CD8-positive, alpha-beta memory T cell (primary cell): Measurements from ENCODE around the gene UBE3B. TPM values are rescaled to one million over a fixed set of nuclear protein-coding genes. Genes with fewer than 3 reads are reported as not detected.

Experiments
- CTCF ChIA-PET: fragments of 350-600 bp; sonication (Branson Sonifier 250); formaldehyde crosslinking; loops from one replicate; lab custom pipeline; 2021; ENCODE audit warnings: antibody characterized with exemption; lab: Charles Lee
- POLR2A ChIA-PET: fragments of 350-600 bp; sonication (Branson Sonifier 250); formaldehyde crosslinking; loops from one replicate; lab custom pipeline; 2021; ENCODE audit warnings: antibody characterized with exemption; lab: Charles Lee
- DNase-seq, 5 donors: peaks; one replicate each; pipeline versions ENCODE4 v3.0.0 to v3.0.0-alpha.2; 2020 to 2022; ENCODE audit warnings: mixed read lengths in 1 of 5
- H3K27ac ChIP-seq: one replicate; pipeline ENCODE4 v1.7.0; 2013; ENCODE audit warnings: low read depth, mild to moderate bottlenecking, low read length, moderate library complexity
- H3K27me3 ChIP-seq: 2 replicates; pipeline ENCODE4 v1.7.0; 2013; ENCODE audit warnings: low read length, mild to moderate bottlenecking; ENCODE audit not compliant: insufficient read depth, poor library complexity, severe bottlenecking
- H3K36me3 ChIP-seq: 2 replicates; pipeline ENCODE4 v1.7.0; 2013; ENCODE audit warnings: mild to moderate bottlenecking, low read length, moderate library complexity; ENCODE audit not compliant: insufficient read depth
- H3K4me1 ChIP-seq: 2 replicates; pipeline ENCODE4 v1.7.0; 2013; ENCODE audit warnings: mild to moderate bottlenecking, low read length, moderate library complexity; ENCODE audit not compliant: insufficient read depth
- H3K4me3 ChIP-seq: 2 replicates; pipeline ENCODE4 v1.7.0; 2013; ENCODE audit warnings: mild to moderate bottlenecking, low read length
- H3K9me3 ChIP-seq: 2 replicates; pipeline ENCODE4 v1.7.0; 2013; ENCODE audit warnings: mild to moderate bottlenecking, low read length
- H3K27ac Mint-ChIP-seq, 8 donors: one replicate each; pipeline ENCODE4 v1.8.0; 2020 to 2021; ENCODE audit warnings: mixed read lengths in 8 of 8, mild to moderate bottlenecking in 6 of 8, inconsistent platforms in 3 of 8, moderate library complexity in 3 of 8
- H3K27me3 Mint-ChIP-seq, 2 donors: one replicate each; pipeline ENCODE4 v1.8.0; 2020 to 2021; ENCODE audit warnings: mixed read lengths in 2 of 2, mild to moderate bottlenecking in 1 of 2, moderate library complexity in 1 of 2
- H3K36me3 Mint-ChIP-seq, 3 donors: one replicate each; pipeline ENCODE4 v1.8.0; 2020 to 2021; ENCODE audit warnings: mixed read lengths in 3 of 3, inconsistent platforms in 1 of 3, mild to moderate bottlenecking in 1 of 3
- H3K4me1 Mint-ChIP-seq, 3 donors: one replicate each; pipeline ENCODE4 v1.8.0; 2020 to 2021; ENCODE audit warnings: mixed read lengths in 3 of 3, inconsistent platforms in 1 of 3, mild to moderate bottlenecking in 1 of 3
- H3K4me3 Mint-ChIP-seq, 7 donors: one replicate each; pipeline ENCODE4 v1.8.0; 2020 to 2021; ENCODE audit warnings: mixed read lengths in 7 of 7, mild to moderate bottlenecking in 6 of 7, moderate library complexity in 4 of 7, inconsistent platforms in 2 of 7
- H3K9me3 Mint-ChIP-seq, 5 donors: one replicate each; pipeline ENCODE4 v1.8.0; 2020 to 2022; ENCODE audit warnings: mixed read lengths in 5 of 5, mild to moderate bottlenecking in 3 of 5, moderate library complexity in 2 of 5, inconsistent platforms in 1 of 5
- polyA plus RNA-seq: library from polyadenylated mRNA; unstranded; fragments of 300-500 nt; fragmentation: Illumina TruSeq; gene quantifications from one replicate; pipeline ENCODE4 v1.2.3, GENCODE V29; 2021
- total RNA-seq, 2 experiments: library from RNA; stranded (reverse); gene quantifications; one replicate each; pipeline ENCODE4 v1.2.3, GENCODE V29; 2021

The UBE3B gene
- total and polyA plus RNA-seq, 3 experiments from 2014 or later = 20.8 to 40.2 (median 38.3) TPM

GRCh38 chr12:109531411-109531810 lies 54.0 kb downstream of the UBE3B start:
- peaks cover 0 to 2% of the 10 kb centered on the region in 2 donors for H3K27me3 Mint-ChIP-seq
- no peaks in the 10 kb centered on the region for H3K9me3 Mint-ChIP-seq
- no peaks in the 10 kb centered on the region for H3K4me1 ChIP-seq
- H3K36me3 Mint-ChIP-seq = peaks cover 0 to 89% (median 15%) of the 10 kb centered on the region in 3 donors
- no peak for DNase-seq
- no peak overlapping the region for H3K27ac ChIP-seq
- H3K27me3 ChIP-seq = no peaks in the 10 kb centered on the region
- peaks cover 15% of the 10 kb centered on the region for H3K36me3 ChIP-seq
- no peak overlapping the region for H3K4me3 ChIP-seq
- ChIA-PET POLR2A (no interaction called here), CTCF (no interaction called here)
- H3K9me3 ChIP-seq = no peaks in the 10 kb centered on the region
- no peak overlapping the region for H3K4me3 Mint-ChIP-seq
- no peak overlapping the region for H3K27ac Mint-ChIP-seq
- H3K4me1 Mint-ChIP-seq = no peaks in the 10 kb centered on the region

DNA sequence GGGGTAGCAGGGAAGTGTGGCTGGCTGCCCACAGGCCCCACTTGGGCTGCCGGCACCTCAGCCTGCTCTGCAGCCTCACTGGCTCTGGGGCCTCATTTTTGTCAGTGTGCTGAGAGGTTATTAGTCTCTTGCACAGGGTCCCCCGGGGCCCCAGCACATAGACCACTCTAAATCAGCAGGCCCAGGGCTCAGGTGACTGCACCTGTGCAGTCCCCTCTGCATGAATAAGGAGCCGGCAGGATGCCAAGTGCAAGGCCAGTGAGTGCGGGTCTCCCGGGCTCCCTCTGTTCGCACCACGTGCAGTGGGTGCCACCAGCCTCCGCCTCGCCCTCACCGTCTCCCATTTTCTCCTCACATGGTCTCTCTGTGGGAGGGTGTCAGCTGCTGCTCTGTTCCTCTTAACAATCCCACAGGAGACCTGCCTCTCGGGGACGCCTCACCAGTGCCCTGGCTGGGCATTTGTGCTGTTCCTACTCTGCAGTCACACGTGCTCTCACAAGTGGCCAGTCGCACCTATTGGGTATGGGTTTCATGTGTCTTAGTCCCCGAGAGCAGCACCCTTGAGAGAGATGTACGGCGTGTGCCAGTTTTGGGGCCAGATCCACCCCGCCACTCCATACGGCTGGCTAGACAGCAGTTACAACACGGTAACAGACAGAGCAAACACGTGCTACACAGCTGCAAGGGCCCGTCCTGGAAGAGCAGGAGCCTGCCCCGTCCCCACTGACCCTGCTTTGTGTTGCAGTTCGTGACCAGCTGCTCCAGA lies 55.5 kb downstream of the UBE3B start:
- Histone ChIP-seq H3K27me3 (no peaks in the 10 kb centered on the region), H3K36me3 (peaks cover 11% of the 10 kb centered on the region), H3K4me3 (no peak overlapping the region), H3K9me3 (no peaks in the 10 kb centered on the region), H3K4me1 (no peaks in the 10 kb centered on the region), H3K27ac (no peak overlapping the region)
- peaks cover 0 to 84% (median 13%) of the 10 kb centered on the region in 3 donors for H3K36me3 Mint-ChIP-seq
- ChIA-PET POLR2A (no interaction called here), CTCF (no interaction called here)
- no peaks in the 10 kb centered on the region for H3K9me3 Mint-ChIP-seq
- peaks cover 0 to 2% of the 10 kb centered on the region in 2 donors for H3K27me3 Mint-ChIP-seq
- H3K4me3 Mint-ChIP-seq = no peak overlapping the region
- no peak for DNase-seq
- H3K4me1 Mint-ChIP-seq = no peaks in the 10 kb centered on the region
- H3K27ac Mint-ChIP-seq = no peak overlapping the region

DNA sequence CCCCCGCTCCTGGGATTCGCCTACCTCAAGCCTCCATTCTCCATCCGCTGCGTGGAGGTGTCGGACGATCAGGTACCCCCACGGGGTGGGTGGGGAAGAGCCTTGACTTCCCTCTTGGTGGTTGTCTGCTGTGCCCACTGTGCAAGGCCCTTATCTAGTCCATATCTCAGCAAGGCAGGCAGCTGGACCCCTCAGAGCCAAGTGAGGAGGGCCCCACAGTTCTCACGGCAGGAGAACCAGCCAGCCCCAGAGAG lies 56.0 kb downstream of the UBE3B start:
- Mint-ChIP-seq H3K9me3 (no peaks in the 10 kb centered on the region), H3K36me3 (peaks cover 0 to 80% (median 13%) of the 10 kb centered on the region in 3 donors), H3K27me3 (peaks cover 0 to 2% of the 10 kb centered on the region in 2 donors), H3K4me3 (no peak overlapping the region), H3K27ac (no peak overlapping the region), H3K4me1 (no peaks in the 10 kb centered on the region)
- H3K36me3 ChIP-seq = peaks cover 11% of the 10 kb centered on the region
- CTCF ChIA-PET = no interaction called here
- H3K4me1 ChIP-seq = no peaks in the 10 kb centered on the region
- no peak overlapping the region for H3K27ac ChIP-seq
- DNase-seq = no peak
- H3K27me3 ChIP-seq = no peaks in the 10 kb centered on the region
- no peak overlapping the region for H3K4me3 ChIP-seq
- POLR2A ChIA-PET = no interaction called here
- H3K9me3 ChIP-seq = no peaks in the 10 kb centered on the region

DNA sequence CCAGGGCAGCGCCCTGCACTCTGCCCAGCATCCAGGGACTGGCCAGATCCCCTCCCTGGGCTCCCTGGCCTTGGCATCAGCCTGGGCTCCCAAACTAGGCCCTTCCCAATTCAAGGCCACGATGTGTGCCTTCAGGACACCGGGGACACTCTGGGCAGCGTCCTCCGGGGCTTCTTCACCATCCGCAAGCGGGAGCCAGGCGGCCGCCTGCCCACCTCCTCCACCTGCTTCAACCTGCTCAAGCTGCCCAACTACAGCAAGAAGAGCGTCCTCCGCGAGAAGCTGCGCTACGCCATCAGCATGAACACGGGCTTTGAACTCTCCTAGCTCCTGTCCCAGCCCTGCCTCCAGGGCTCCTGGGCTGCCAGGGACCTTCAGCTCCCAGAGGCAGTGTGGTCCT lies 57.0 kb downstream of the UBE3B start:
- Histone ChIP-seq H3K36me3 (peaks cover 11% of the 10 kb centered on the region), H3K4me1 (no peaks in the 10 kb centered on the region), H3K9me3 (no peaks in the 10 kb centered on the region), H3K4me3 (no peak overlapping the region), H3K27ac (no peak overlapping the region), H3K27me3 (no peaks in the 10 kb centered on the region)
- H3K36me3 Mint-ChIP-seq = peaks cover 0 to 74% (median 13%) of the 10 kb centered on the region in 3 donors
- no peak for DNase-seq
- CTCF ChIA-PET = no interaction called here
- no peaks in the 10 kb centered on the region for H3K9me3 Mint-ChIP-seq
- H3K4me3 Mint-ChIP-seq = no peak overlapping the region
- H3K4me1 Mint-ChIP-seq = no peaks in the 10 kb centered on the region
- peak overlapping the region in 1 of 8 donors; percentile 70 for H3K27ac Mint-ChIP-seq
- H3K27me3 Mint-ChIP-seq = peaks cover 0 to 2% of the 10 kb centered on the region in 2 donors
- POLR2A ChIA-PET = no interaction called here

GRCh38 chr12:109535231-109535862 lies 57.9 kb downstream of the UBE3B start:
- Histone ChIP-seq H3K9me3 (no peaks in the 10 kb centered on the region), H3K27me3 (no peaks in the 10 kb centered on the region), H3K4me3 (no peak overlapping the region), H3K36me3 (peaks cover 11% of the 10 kb centered on the region), H3K27ac (no peak overlapping the region), H3K4me1 (no peaks in the 10 kb centered on the region)
- H3K4me1 Mint-ChIP-seq = no peaks in the 10 kb centered on the region
- H3K9me3 Mint-ChIP-seq = no peaks in the 10 kb centered on the region
- peaks cover 0 to 66% (median 10%) of the 10 kb centered on the region in 3 donors for H3K36me3 Mint-ChIP-seq
- no peak for DNase-seq
- POLR2A ChIA-PET = no interaction called here
- H3K4me3 Mint-ChIP-seq = no peak overlapping the region
- no peak overlapping the region for H3K27ac Mint-ChIP-seq
- peaks cover 0 to 2% of the 10 kb centered on the region in 2 donors for H3K27me3 Mint-ChIP-seq
- CTCF ChIA-PET = no interaction called here

- no peaks in the 10 kb centered on the region for H3K27me3 ChIP-seq
- DNase-seq = no peak
- H3K9me3 ChIP-seq = no peaks in the 10 kb centered on the region
- Mint-ChIP-seq H3K27me3 (peaks cover 0 to 2% of the 10 kb centered on the region in 2 donors), H3K4me3 (no peak overlapping the region), H3K27ac (peak overlapping the region in 1 of 8 donors; percentile 33), H3K4me1 (no peaks in the 10 kb centered on the region), H3K36me3 (peaks cover 0 to 61% (median 8%) of the 10 kb centered on the region in 3 donors), H3K9me3 (no peaks in the 10 kb centered on the region)
- no peak overlapping the region for H3K27ac ChIP-seq
- POLR2A ChIA-PET = no interaction called here
- CTCF ChIA-PET = no interaction called here
- peaks cover 10% of the 10 kb centered on the region for H3K36me3 ChIP-seq
- H3K4me1 ChIP-seq = no peaks in the 10 kb centered on the region
- no peak overlapping the region for H3K4me3 ChIP-seq
Measured at GRCh38 chr12:109535863-109536250, 58.4 kb downstream of the UBE3B start.

- POLR2A ChIA-PET = no interaction called here
- H3K9me3 ChIP-seq = no peaks in the 10 kb centered on the region
- Mint-ChIP-seq H3K4me3 (no peak overlapping the region), H3K9me3 (no peaks in the 10 kb centered on the region), H3K4me1 (no peaks in the 10 kb centered on the region), H3K27me3 (peaks cover 0 to 2% of the 10 kb centered on the region in 2 donors), H3K36me3 (peaks cover 0 to 50% (median 8%) of the 10 kb centered on the region in 3 donors), H3K27ac (no peak overlapping the region)
- no peaks in the 10 kb centered on the region for H3K4me1 ChIP-seq
- H3K36me3 ChIP-seq = no peaks in the 10 kb centered on the region
- H3K27ac ChIP-seq = no peak overlapping the region
- CTCF ChIA-PET = no interaction called here
- no peaks in the 10 kb centered on the region for H3K27me3 ChIP-seq
- no peak overlapping the region for H3K4me3 ChIP-seq
- no peak for DNase-seq
Measured at GRCh38 chr12:109537136-109537535, 59.7 kb downstream of the UBE3B start.

DNA sequence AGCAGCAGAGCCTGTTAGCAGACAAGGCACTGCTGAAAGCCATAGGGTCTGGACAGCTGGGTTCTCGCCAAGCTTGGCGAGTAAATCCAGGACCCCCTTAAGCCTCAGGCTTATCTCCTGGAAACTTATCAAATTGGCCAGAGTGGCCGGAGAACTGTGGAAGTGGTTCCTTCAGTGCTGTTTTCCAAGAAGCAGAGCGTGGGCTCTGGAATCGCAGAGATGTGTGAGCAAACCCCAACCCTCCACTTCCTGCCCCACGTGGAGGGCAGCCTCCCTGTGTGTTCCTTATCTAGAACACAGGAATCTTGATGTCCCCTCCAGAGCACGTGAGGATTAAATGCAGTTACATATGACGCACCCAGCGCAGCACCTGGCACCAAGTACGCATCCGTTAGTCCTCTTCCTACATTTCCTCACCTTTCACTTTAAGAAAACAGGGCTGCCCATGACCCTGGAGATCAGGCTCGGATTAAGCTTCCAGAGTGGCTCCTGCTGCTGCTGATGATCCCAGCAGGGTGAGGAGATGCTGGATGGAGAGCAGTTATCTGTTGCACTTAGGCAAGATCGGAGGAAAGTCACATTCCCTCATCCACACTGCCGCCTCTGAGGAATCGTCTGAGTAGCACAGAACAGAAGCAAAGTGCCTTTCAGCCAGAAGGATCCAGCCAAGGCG lies 60.9 kb downstream of the UBE3B start:
- H3K27me3 ChIP-seq = no peaks in the 10 kb centered on the region
- DNase-seq = no peak
- H3K27ac Mint-ChIP-seq = no peak overlapping the region
- POLR2A ChIA-PET = no interaction called here
- H3K9me3 ChIP-seq = no peaks in the 10 kb centered on the region
- H3K27me3 Mint-ChIP-seq = peaks cover 0 to 4% of the 10 kb centered on the region in 2 donors
- H3K27ac ChIP-seq = no peak overlapping the region
- H3K9me3 Mint-ChIP-seq = no peaks in the 10 kb centered on the region
- H3K4me1 Mint-ChIP-seq = peaks cover 0 to under 1% (median 0%) of the 10 kb centered on the region in 3 donors
- peaks cover 0 to 38% (median 5%) of the 10 kb centered on the region in 3 donors for H3K36me3 Mint-ChIP-seq
- no peaks in the 10 kb centered on the region for H3K36me3 ChIP-seq
- H3K4me3 Mint-ChIP-seq = no peak overlapping the region
- no peak overlapping the region for H3K4me3 ChIP-seq
- H3K4me1 ChIP-seq = no peaks in the 10 kb centered on the region
- CTCF ChIA-PET = no interaction called here
